Right lobe of liver (tissue), 6 donors: ENCODE measurements around the gene CROCC2. TPM values are rescaled to one million over a fixed set of nuclear protein-coding genes. Genes with fewer than 3 reads are reported as not detected.

ENCODE experiments used
- ATAC-seq, 4 donors: fragments of 200-7000 bp; cut with Tn5 transposase; one replicate each; pipeline ENCODE4 v1.9.1; 2020; ENCODE audit warnings: mild to moderate bottlenecking in 4 of 4, moderate library complexity in 4 of 4
- DNase-seq, 3 donors: peaks; one replicate each; pipeline ENCODE4 v3.0.0-alpha.2; 2020
- H3K27ac ChIP-seq, 3 donors: fragments of 200-600 bp; one replicate each; pipeline ENCODE4 v1.8.0; 2022
- H3K27me3 ChIP-seq, 2 donors: fragments of 200-600 bp; one replicate each; pipeline ENCODE4 v1.8.0; 2022
- H3K36me3 ChIP-seq, 4 donors: fragments of 200-600 bp; sonication (generic) in 1 of 4; one replicate each; pipeline versions ENCODE4 v1.5.1 to v1.8.0; 2017 to 2022; ENCODE audit warnings: control low read depth in 1 of 4
- H3K4me1 ChIP-seq, 4 donors: fragments of 200-600 bp; sonication (generic) in 1 of 4; one replicate each; pipeline versions ENCODE4 v1.5.1 to v1.8.0; 2017 to 2022; ENCODE audit warnings: control low read depth in 1 of 4
- H3K4me3 ChIP-seq, 3 donors: fragments of 200-600 bp; one replicate each; pipeline ENCODE4 v1.8.0; 2022
- H3K9me3 ChIP-seq, 4 donors: fragments of 200-600 bp; sonication (generic) in 1 of 4; one replicate each; pipeline versions ENCODE4 v1.5.1 to v1.8.0; 2017 to 2022; ENCODE audit warnings: control low read depth in 1 of 4
- POLR2A ChIP-seq: fragments of 450-650 bp; IDR thresholded peaks from one replicate; pipeline ENCODE4 v1.6.1; 2017; ENCODE audit warnings: antibody characterized with exemption, mild to moderate bottlenecking
- WGBS: methylation state at CpG from one replicate; pipeline ENCODE4 v1.1.6; 2018; ENCODE audit warnings: low coverage, low lambda C conversion rate; ENCODE audit not compliant: insufficient coverage; ENCODE audit errors: missing lambda C conversion rate; 5-methylcytosine and 5-hydroxymethylcytosine counted together
- intact Hi-C, 2 donors: fragments of 100-400 bp; cut with DNase I; formaldehyde crosslinking; loops; one replicate each; pipeline versions ENCODE4 v1.11.2 to v1.14.1; 2022
- total RNA-seq, 6 experiments: library from RNA; depleted of rRNA in 2 of 6; stranded (reverse); fragments of >200 nt in 2 of 6; fragmentation: NEBNext Ultra II Directional in 3 of 6; extraction: Animal tissue kit (Norgen Biotek cat#: 25700) in 3 of 6; gene quantifications; one replicate each; pipeline versions ENCODE4 v1.1.0 to v1.2.4, GENCODE V29; 2016 to 2023
- TF ChIP-seq, protein P1 (sequence below), 4 donors: fragments of 200-600 bp in 3 of 4; fragments of 450-650 bp in 1 of 4; IDR thresholded peaks; one replicate each; pipeline versions ENCODE4 v1.5.1 to v1.8.0; 2016 to 2022; ENCODE audit warnings: antibody characterized with exemption in 4 of 4, mild to moderate bottlenecking in 2 of 4
- donor health status: DM: no; HTN: yes; CAD: no.
- donor health status: DM: no; HTN: no; CAD: no.
- donor health status: DM: no; HTN: no; CAD: no.
- donor health status: DM: no; HTN: yes; CAD: no.
- donor health status: DM: no; HTN: yes; CAD: no.

The CROCC2 gene
- total RNA-seq, 6 experiments from 2014 or later: 0.06 to 0.15 (median 0.12) TPM; not detected in 1

DNA sequence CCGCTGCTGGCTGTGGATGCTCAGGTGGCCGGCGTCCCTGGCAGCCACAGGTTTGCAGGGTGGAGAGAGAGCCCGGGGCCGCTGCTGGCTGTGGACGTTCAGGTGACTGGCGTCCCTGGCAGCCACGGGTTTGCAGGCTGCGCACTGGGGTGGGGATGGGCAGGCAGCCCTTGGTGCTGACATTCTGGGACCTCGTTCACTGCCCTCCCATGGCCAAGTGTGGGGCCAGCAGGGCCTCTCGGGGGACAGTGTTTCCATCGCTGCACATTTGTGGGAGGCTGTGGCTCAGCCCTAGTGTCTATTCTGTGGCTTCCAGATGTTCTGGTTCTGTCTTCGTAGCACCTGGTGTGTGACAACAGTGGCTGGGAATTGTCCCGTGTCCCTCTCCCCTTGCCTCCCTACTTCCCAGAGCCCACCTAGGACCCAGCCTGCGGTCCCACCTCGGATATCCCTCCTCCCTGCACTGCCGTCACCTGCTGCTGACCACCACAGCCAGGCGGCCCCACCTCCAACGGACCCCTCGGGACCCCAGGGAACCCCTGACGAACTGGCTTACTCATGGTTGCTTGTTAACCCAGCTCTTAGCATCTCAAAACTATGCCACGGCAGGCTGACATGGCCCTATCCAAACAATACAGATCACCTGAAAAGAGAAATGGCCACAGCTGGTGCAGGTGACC is 915 bp downstream of the CROCC2 start:
- DNase-seq: no peak
- Histone ChIP-seq H3K27me3 (no peaks in the 10 kb centered on the region), H3K27ac (no peak overlapping the region), H3K36me3 (no peaks in the 10 kb centered on the region), H3K4me3 (no peak overlapping the region), H3K4me1 (no peaks in the 10 kb centered on the region), H3K9me3 (no peaks in the 10 kb centered on the region)
- ATAC-seq: no peak
- WGBS: 62% methylated on average over 13 of the region's 22 CpGs
- intact Hi-C loops: no loop called here
- no peak for TF ChIP-seq POLR2A
- TF ChIP-seq, protein P1, sequence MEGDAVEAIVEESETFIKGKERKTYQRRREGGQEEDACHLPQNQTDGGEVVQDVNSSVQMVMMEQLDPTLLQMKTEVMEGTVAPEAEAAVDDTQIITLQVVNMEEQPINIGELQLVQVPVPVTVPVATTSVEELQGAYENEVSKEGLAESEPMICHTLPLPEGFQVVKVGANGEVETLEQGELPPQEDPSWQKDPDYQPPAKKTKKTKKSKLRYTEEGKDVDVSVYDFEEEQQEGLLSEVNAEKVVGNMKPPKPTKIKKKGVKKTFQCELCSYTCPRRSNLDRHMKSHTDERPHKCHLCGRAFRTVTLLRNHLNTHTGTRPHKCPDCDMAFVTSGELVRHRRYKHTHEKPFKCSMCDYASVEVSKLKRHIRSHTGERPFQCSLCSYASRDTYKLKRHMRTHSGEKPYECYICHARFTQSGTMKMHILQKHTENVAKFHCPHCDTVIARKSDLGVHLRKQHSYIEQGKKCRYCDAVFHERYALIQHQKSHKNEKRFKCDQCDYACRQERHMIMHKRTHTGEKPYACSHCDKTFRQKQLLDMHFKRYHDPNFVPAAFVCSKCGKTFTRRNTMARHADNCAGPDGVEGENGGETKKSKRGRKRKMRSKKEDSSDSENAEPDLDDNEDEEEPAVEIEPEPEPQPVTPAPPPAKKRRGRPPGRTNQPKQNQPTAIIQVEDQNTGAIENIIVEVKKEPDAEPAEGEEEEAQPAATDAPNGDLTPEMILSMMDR (IDR thresholded peaks at IDR 0.05): no peak

DNA sequence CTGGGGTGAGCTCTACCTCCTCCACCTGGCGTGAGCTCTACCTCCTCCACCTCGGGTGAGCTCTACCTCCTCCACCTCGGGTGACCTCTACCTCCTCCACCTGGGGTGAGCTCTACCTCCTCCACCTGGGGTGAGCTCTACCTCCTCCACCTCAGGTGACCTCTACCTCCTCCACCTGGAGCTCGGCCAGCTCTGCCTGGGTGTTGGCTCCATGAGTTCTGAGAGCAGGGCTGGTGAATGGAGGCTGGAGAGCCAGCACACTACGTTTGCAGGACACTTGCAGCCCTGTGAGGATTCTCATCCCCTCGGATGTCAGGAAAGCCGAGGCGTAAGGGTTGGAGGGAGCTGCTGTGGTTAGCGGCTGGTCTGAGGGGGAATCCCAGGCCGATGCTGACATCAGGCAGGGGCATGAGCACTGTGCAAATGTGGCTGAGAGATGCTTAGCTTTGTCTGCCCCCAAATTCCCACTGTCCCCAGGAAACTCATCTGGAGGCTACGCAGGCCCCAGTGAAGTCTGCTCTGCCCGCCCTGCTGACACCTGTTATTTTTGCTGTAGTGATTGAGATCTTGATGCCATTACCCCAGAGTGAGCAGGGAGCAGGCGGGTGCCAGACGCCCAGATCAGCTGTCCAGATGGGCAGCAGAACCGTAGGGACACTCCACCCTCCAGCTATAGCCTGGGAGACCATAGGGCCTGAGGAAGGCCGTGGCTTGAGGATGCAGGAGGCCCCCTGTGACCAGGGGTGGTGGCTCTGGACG is 3.3 kb downstream of the CROCC2 start:
- WGBS: 64% methylated on average over 6 of the region's 17 CpGs
- no peaks in the 10 kb centered on the region for H3K9me3 ChIP-seq
- DNase-seq: no peak
- intact Hi-C loops: no loop called here
- no peak for ATAC-seq
- H3K27me3 ChIP-seq: no peaks in the 10 kb centered on the region
- H3K4me1 ChIP-seq: peaks cover 0 to 8% (median 0%) of the 10 kb centered on the region in 4 donors
- no peak for TF ChIP-seq POLR2A
- TF ChIP-seq, protein P1 (IDR thresholded peaks at IDR 0.05): no peak
- H3K36me3 ChIP-seq: no peaks in the 10 kb centered on the region
- no peak overlapping the region for H3K4me3 ChIP-seq
- H3K27ac ChIP-seq: no peak overlapping the region

- peak in 2 of 4 donors; percentile 16 to 23 for ATAC-seq
- WGBS: 80% methylated on average over 18 of the region's 20 CpGs
- Histone ChIP-seq H3K4me1 (peaks cover 0 to 8% (median 0%) of the 10 kb centered on the region in 4 donors), H3K4me3 (no peak overlapping the region), H3K9me3 (no peaks in the 10 kb centered on the region), H3K27me3 (no peaks in the 10 kb centered on the region), H3K36me3 (no peaks in the 10 kb centered on the region), H3K27ac (no peak overlapping the region)
- intact Hi-C loops: loop anchor here in 1 of 2 donors (10.0 kb wide), 1 partner anchor 83 kb away; the partner anchor contains the start of gene SNED1
- no peak for DNase-seq
- no peak for TF ChIP-seq POLR2A
- TF ChIP-seq, protein P1 (IDR thresholded peaks at IDR 0.05): no peak
Observed at GRCh38 chr2:240911641-240912265, 5.6 kb downstream of the CROCC2 start.

- Histone ChIP-seq H3K36me3 (no peaks in the 10 kb centered on the region), H3K4me3 (no peak overlapping the region), H3K9me3 (no peaks in the 10 kb centered on the region), H3K4me1 (peaks cover 0 to 8% (median 0%) of the 10 kb centered on the region in 4 donors), H3K27me3 (no peaks in the 10 kb centered on the region), H3K27ac (no peak overlapping the region)
- WGBS: 20% methylated on average over 1 of the region's 21 CpGs
- intact Hi-C loops: loop anchor here in 1 of 2 donors (10.0 kb wide), 1 partner anchor 82 kb away; the partner anchor contains the start of gene SNED1
- ATAC-seq: peak in 1 of 4 donors; percentile 14
- DNase-seq: no peak
- no peak for TF ChIP-seq POLR2A
- TF ChIP-seq, protein P1 (IDR thresholded peaks at IDR 0.05): no peak
Observed at GRCh38 chr2:240912878-240913809, 7.0 kb downstream of the CROCC2 start.
